HG03457 (cell line): ENCODE results near the gene CACNA1D.

Source experiments
- ATAC-seq: cut with Tn5 transposase; IDR thresholded peaks from one replicate; pipeline ENCODE4 v1.9.1; 2021; ENCODE audit warnings: moderate number of reproducible peaks; ENCODE audit not compliant: unreplicated experiment

Gene CACNA1D

DNA sequence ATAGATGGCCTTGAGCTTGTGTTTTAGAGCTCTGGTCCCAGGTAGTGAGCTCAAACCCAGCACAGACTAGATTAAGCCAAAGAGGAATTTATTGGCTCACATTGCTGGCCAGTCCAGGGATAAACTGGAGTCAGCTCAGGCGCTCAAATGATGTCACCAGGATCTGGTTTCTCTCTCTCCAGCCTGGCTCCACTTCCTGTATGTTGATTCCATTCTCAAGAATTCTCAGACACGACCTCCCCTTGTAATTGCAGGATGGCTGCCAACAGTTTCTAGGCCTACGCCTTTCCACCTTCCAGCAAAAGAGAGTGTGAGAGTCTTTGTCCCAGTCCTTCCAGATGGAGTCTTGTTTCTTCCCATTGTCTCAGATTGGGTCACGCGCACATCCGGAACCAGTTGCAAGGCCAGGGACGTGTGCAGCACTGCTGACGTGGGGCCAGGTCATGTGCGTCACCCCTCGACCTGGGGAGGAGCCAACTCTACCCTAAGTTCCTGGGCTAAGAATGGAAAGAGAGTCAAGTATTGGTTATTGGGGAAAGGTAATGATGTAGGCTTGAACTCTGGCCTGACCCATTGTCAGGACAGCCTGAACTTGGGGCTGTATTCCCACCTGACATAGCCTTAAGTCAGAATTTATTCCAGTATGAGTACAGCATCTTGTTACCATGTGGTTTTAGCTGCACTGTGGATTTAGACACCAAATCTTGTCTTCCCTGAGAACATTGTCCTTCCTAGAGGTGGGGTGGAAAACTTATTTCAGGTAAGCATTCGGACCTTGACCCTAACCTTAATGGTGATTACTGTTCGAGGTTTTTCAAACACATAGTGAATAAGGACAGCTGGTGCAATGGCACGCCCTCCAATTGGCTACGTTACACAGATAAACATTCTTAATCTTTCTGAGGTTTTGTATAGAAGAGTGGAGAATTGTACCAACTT is 31.6 kb downstream of the CACNA1D start:
- ATAC-seq: no peak

DNA sequence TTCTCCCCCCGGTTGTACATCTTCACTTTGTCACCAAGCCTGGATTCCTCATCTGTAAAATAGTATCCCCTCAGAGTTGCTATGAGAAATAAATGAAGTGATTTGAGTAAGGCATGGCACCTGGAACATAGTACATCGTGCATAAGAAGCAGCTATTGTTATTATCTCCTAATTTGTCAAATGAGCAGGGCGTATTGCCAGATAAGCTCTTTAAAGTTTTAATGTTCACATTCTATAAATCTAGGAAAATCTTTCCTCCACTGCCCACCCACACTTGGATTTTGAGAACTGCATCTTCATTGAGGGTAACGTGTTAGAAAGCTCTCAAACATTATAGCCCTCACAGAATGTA is 32.3 kb downstream of the CACNA1D start:
- no peak for ATAC-seq

DNA sequence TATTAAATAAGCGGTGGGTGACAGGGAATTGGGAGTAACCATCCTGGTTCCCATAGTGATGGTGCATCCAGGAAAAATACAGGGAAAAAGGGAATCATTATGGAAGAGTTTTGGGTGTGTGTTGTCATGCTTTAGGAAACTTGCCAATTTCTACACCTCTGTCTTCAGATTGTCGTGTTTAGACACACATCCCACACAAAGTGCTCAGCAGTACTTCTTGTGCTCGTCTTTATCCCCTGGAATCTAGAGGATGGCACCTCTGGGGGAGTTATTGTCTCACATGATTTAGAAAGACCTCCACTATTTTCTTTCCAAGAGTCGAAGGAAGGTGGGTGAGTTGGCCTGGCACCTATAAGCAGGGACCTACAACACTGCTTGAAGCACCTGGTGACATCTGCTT is 35.8 kb downstream of the CACNA1D start:
- no peak for ATAC-seq

DNA sequence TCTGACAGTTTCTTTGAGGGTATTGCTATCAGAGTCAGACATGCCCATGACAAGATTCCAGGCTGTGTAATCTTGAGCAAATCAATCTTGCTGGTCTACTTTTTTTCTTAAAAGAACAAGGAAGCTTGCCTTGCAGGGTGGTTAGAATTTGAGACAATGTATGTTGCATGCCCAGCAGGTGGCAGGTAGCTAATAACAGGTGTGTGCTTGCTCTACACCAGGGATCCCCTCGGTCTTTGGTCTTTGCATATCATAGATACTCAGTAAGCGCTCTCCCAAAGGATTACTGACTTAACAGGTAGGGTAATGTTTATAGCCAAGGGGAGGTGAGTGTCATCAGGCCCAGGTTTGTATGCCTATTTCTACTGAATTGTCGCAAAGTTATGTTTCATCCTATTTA is 37.3 kb downstream of the CACNA1D start:
- no peak for ATAC-seq

DNA sequence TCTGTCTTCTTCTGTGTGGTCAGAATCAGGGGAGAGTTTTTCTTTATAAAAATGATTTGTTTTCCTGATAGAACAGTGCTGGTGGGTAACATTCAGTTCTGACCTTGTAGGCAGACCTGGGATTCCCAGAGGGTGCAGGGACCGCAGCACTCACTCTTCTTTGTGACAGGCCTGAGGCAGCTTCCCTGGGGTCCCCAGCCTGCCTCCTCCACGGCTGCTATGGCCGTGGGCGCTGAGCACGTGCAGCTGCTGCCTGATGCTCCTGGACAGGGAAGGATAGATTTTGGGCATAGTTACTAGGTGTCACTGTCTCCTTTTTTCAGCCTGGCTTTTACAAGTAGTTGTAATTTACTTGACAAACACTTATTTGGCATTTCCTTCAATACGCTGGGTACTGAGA is 39.1 kb downstream of the CACNA1D start:
- no peak for ATAC-seq

DNA sequence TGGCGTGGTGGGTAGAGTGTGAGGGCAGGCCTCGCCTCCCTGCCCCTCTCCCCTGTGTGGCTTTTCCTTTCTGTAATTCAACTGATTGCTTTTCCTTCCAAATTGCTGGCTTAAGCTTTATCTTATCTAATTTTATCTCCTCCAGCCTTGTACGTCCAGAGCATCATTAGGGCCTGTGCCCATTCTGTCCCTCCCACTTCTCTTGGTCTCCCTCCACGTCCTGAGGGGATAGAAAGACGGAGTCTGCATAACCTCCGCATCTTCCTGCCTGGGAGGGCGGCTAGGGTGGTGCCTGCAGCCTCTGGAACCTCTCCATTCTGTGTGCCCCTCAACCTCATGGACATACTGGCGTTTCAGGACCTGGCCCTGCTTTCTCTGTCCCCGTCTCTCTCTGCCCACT is 39.8 kb downstream of the CACNA1D start:
- no peak for ATAC-seq

DNA sequence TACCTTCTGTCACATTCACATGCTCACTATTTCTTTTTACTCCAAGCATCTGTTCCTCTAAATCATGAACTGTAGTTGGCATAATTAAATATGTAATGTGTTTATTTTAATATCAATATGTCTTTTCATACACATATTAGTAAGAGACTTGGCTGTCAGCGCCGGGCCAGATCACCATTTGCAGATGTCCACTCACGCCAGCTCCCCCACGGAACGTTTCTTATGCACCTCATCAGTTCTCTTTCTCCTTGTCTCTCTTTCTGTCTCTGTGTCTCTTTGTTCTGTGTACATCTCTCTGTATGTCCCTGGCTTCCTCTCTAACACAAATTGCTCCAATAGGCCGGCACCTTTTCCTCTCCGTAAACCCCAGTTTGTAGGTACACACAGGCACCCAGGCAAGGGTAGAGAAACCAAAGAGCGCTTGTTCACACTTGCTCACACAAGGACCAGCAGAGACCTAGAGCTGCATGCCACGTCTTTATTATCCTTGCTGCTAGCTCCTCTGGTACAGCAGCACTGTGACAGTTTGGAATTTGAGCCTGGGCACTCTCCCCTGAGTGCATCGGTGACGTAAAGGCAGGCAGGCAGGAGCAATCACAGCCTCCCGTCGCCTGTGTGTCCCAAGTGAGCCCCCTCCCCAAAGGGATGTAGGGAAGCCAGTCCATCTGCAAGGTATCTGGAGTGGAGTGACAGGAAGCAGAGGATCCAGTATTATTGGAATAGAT is 40.4 kb downstream of the CACNA1D start:
- no peak for ATAC-seq

DNA sequence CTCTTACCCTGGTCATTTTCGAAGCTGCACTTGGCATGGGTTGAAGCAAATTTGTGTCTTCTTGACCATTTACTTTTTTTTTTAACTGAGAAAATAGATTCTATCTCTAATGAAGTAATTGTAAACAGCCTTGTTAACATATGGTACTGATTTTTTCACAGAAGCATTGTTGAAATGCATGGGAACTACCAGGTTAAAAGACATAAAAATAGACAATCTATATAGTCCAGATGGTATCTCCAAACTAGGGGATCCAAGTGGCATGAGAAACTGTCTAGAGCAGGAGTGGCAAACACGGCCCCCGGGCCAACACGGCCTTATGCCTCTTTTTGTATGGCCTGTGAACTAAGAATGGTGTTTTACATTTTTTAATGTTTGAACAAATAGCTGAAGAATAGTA is 41.9 kb downstream of the CACNA1D start:
- ATAC-seq: no peak

DNA sequence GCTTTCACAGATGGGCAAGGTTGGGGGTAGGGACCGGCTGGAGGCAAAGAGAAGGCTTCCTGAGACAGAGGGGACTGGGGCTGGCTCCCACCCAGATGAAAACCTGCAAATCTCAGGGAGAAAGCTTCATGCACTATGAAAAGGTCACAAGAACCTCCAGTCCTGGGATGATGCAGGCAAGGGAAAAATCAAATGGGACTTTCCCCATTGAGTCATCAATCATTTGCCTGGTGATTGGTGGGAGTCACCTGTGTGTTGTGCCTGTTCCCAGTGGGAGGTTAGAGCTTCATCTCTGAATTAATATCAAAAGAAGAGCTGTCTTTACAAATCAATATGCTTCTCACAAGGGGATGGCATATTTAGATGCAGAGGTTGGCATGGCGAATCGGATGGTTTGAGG is 49.9 kb downstream of the CACNA1D start:
- ATAC-seq: no peak

DNA sequence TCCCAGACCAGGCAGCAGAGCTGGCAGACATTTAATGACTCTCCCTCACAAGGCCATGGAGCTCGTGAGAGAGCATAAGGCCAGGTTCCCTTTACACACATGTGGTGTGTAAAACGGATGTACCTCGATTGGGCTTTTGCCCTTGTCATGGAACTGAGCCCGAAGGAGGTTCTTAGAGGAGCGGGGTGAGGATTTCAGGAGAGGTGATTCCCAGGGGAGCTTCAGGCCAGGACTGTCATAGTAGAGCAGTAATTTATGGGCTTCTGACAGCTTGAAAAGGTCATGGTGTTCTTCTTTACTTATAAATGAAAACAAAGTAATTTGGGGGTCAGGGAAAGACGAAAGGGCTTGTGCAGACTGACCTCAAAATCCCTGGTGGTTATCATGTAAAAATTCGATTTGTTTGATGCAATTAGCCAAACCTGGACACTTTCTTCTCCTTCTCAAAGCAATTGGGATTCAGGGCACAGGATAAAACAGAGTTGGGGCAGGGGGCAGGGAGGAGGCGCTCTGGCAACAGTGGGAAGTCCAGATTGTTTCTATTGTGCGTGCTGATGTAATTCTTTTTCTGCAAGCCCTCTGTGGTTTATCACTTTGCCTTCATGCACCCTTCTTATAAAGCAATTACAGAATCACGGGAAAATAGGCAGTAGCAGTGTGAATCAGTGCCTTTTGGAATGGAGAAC is 51.0 kb downstream of the CACNA1D start:
- no peak for ATAC-seq

DNA sequence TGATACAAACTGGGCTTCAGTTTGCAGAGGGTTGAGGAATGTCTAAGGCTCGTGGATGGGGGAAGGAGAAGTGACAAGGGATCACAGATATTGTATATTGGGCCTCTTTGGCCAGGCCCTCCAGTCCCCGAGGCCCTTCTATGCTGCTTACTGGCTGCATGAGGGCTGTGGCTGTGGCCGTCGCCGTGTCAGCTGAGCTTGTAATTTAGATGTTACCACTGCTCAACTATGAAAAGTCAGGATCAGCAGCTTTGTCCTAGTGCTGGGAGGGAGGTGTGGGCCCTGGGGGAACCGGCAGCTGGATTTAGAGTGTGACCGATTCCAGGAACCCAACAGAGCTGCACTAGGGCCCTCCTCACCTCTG is 51.6 kb downstream of the CACNA1D start:
- ATAC-seq: no peak

DNA sequence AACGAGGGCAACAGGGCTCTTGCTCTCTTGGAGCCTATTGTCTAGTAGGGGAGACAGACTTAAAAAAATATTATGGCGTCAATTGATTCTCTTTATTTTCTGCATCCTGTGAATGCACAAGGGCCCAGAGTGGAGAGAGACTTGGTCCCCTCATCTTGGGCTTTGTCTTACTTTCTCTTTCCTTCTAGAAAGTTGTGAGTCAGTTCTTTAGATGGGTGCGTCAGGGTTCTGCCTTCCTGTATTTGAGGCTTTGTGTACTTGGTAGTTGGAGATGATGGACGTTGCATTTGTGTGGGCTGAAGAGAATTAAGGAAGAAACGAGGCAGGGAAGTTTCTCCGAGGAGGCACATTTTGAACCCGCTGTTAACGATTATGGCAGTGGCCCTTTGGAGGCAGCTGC is 52.9 kb downstream of the CACNA1D start:
- no peak for ATAC-seq

DNA sequence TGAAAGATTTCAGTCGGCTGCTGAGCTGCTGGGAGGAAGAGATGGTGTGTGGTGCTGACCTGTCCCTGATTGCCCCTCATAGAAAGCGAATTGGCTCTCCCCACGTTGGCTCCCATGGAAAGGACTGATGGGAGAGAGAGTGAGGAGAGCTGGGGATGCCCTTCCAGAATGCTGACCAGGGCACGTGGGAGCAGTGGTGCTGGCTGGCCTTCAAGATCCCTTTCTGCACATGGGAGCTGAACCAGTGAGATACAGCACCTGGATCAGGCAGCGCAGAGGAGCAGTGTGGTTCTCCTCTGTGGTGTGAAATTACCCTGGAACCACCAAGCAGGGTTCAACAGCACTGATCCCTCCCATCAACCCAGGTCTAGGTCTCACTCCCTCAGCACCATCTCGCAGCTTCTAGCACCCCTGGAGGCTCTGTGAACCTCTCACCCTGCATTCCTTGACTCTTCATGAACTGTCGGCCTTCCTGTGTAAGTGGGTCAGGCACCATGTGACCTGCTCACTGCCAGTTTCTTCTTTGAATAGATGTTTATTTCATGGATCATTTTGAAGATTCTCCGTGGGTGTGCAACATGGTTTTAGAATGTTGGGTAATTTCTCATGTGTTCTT is 55.7 kb downstream of the CACNA1D start:
- ATAC-seq: no peak

DNA sequence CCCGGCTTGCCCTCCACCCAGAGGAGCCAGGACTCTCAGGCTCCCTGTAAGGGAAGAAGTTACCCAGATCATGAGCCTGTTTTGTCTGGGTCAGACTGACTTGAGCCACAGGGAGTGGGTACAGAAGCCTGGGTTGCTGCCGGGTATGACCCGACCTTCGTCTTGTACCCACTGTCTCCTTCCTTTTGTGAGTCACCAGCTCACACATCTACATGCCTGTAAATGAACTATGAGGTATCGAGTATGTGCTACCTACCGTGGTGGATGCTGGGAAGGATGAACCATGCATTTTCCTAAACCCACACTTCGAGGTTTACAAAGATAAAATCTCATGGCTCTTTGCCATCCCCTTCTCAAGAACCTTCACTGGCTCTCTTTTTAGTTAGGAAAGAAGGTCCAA is 56.9 kb downstream of the CACNA1D start:
- ATAC-seq: no peak

DNA sequence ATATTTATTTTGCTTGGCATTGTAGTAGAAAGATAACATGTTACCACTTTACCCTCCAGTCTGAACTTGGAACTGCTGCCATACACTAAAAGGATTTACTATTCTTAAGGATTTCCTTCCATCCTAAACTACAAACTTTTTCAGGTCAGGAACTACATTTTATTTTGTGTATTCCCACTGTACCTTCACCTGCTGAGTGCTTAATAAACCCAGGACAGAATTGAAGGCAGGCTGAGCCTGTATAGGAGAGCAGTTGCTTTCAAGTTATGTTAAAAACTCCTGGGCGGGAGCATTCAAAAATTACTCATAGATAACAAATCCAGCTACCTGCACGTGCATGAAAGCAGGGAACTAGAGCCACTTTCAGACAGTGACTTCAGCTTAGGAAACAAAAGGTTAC is 58.3 kb downstream of the CACNA1D start:
- ATAC-seq: no peak

DNA sequence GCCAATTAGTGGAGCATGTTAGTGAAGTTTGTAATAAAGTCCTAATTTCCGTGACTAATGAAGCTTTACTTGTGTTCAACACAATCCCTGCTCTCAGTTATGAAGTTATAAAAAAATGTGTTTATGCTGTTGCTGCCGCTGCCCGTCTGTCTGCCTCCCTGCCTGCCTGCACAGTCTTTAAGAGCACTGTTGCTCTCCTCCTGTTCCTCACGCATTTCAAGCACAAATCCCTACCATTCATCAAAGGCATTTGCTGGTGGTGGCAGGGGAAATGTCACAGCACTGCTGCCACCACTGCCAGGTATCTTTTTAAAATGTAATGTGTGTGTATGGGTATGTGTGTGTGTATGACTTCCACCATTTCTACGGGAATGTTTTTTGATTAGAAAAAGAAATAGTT is 58.8 kb downstream of the CACNA1D start:
- no peak for ATAC-seq

DNA sequence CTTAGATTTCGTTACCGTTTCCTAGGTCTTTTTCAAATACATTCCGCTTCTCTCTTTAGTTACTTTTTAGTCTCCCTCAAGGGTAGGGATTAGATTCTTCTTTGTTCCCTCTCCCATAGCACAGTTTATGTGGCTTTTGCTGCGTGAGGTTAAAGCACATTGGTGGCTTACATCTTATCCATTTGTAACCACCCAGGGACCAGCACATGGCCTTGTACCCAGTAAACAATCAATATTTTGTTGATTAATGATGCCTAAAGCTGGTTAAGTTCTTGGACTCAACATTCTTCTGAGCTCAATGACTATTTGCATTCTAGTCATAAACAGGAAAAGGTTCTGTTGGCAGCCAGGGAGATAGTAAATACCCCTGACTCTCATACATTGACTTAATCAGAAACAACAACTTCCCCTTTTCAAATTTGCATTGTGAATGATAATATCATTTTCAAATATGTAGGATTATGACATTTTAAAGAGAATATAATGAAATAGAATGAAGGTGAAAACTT is 60.2 kb downstream of the CACNA1D start:
- ATAC-seq: peak; percentile 73

DNA sequence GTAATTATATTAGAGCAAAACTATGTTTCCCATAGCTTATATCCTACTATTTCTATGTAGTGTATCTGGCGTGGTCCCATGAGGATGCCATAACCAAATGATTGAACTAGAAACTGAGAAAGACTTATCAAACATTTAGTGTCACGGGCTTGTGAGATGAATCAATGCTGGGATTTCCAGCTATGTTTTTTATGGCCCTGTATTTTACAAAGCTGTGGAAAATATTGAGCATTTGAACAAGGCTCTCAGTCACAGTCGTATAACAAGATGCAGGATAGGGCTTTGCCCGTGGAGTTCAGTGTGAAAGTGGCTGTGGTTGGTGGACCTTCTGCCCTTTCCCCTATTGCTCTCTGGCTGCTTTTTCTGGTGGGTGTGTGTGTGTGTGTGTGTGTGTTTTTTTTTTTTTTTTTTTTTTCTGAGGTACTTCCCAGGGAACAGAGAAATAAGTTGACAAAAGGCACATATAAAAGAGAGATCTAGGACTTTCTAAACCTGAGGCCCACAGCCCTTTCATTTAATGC is 60.7 kb downstream of the CACNA1D start:
- peak; percentile 57 for ATAC-seq

DNA sequence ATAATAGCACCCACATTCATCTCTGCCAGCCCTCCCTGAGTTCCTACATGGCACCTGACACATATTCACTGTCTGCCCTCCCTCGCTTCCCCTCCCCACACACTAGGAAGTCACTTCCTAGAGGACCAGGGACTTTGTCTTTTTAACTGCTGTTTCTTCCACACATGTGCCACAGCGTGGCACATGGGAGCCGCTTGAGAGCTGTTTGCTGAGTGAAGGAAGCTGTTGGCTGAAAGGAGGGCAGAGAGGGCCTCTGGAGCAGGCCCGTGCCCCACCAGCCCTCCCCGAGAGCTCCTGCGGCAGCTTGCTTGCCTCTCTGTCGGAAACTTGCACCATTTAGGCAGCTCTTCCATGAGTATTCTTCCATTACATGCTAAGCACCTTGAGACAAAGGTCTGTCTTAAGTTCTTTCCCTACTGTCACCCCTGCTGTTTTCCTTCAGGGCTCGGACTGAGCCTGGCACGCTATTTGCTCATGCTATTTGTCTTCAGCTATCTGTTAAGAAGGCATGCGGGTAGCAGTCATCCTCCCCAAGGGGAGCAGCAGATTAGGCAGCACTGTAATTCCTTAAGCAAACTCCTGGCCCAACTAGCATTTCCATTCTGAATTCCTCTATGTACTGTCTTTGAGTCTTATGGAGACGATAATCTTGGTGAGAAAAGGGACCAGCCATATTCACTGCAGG is 72.2 kb downstream of the CACNA1D start:
- ATAC-seq: no peak

DNA sequence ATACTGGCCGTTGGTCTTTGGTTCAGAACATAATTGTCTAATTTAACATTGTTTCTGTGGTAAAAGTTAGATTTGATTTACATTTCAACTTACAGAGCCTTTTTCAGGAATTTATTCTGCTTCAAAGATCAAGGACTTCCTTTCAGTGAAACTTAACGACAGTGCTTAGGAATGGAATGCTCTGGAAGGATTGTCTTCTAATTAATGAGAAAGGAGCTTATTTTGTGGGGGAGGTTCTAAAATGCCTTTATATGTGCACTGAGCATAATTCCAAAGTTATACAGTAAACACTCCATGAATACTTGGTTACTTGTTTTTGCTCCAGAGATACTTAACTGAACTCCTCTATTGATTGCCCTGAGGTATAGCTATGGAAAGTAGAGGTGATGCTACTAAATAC is 75.7 kb downstream of the CACNA1D start:
- ATAC-seq: no peak
